KMS-11 (cell line): Measurements from ENCODE around the gene DHRS1.

Experiments
- H2AFZ ChIP-seq: fragments of 200-600 bp; sonication (generic); 2 replicates; pipeline ENCODE4 v1.6.1; 2016; ENCODE audit warnings: antibody characterized with exemption, mixed run types, low read depth
- H3K27ac ChIP-seq: fragments of 200-600 bp; sonication (generic); 2 replicates; pipeline ENCODE4 v1.6.1; 2016; ENCODE audit warnings: mild to moderate bottlenecking, mixed run types
- H3K27me3 ChIP-seq: fragments of 200-600 bp; sonication (generic); 2 replicates; pipeline ENCODE4 v1.6.1; 2017; ENCODE audit warnings: mild to moderate bottlenecking, low read depth, mixed run types, moderate library complexity; ENCODE audit not compliant: insufficient read depth
- H3K36me3 ChIP-seq: fragments of 200-600 bp; sonication (generic); 2 replicates; pipeline ENCODE4 v1.6.1; 2017; ENCODE audit warnings: mild to moderate bottlenecking, mixed run types; ENCODE audit not compliant: insufficient read depth
- H3K4me1 ChIP-seq: fragments of 200-600 bp; sonication (generic); 2 replicates; pipeline ENCODE4 v1.6.1; 2016; ENCODE audit warnings: mild to moderate bottlenecking, low read depth, mixed run types; ENCODE audit not compliant: poor library complexity, severe bottlenecking
- H3K4me2 ChIP-seq: fragments of 200-600 bp; sonication (generic); 2 replicates; pipeline ENCODE4 v1.7.0; 2016; ENCODE audit warnings: mild to moderate bottlenecking, mixed run types
- H3K4me3 ChIP-seq: fragments of 200-600 bp; sonication (generic); IDR thresholded peaks from 2 replicates; pipeline ENCODE4 v1.6.1; 2017; ENCODE audit warnings: low read depth, low read length, mixed read lengths; ENCODE audit not compliant: insufficient read depth
- H3K79me2 ChIP-seq: fragments of 200-600 bp; sonication (generic); 2 replicates; pipeline ENCODE4 v1.6.1; 2016; ENCODE audit warnings: low read depth, mixed run types; ENCODE audit not compliant: insufficient read depth
- H3K9ac ChIP-seq: fragments of 200-600 bp; sonication (generic); 2 replicates; pipeline ENCODE4 v1.6.1; 2016; ENCODE audit warnings: mild to moderate bottlenecking, mixed run types
- H4K20me1 ChIP-seq: fragments of 200-600 bp; sonication (generic); 2 replicates; pipeline ENCODE4 v1.6.1; 2016; ENCODE audit warnings: mild to moderate bottlenecking, mixed run types; ENCODE audit not compliant: insufficient read depth
- TF ChIP-seq, protein P1 (sequence below): fragments of 200-600 bp; sonication (generic); conservative IDR thresholded peaks from 2 replicates; pipeline ENCODE4 v1.6.1; 2017; ENCODE audit warnings: low read depth, mild to moderate bottlenecking, antibody characterized with exemption, low read length, moderate library complexity, mixed read lengths

The DHRS1 gene

DNA sequence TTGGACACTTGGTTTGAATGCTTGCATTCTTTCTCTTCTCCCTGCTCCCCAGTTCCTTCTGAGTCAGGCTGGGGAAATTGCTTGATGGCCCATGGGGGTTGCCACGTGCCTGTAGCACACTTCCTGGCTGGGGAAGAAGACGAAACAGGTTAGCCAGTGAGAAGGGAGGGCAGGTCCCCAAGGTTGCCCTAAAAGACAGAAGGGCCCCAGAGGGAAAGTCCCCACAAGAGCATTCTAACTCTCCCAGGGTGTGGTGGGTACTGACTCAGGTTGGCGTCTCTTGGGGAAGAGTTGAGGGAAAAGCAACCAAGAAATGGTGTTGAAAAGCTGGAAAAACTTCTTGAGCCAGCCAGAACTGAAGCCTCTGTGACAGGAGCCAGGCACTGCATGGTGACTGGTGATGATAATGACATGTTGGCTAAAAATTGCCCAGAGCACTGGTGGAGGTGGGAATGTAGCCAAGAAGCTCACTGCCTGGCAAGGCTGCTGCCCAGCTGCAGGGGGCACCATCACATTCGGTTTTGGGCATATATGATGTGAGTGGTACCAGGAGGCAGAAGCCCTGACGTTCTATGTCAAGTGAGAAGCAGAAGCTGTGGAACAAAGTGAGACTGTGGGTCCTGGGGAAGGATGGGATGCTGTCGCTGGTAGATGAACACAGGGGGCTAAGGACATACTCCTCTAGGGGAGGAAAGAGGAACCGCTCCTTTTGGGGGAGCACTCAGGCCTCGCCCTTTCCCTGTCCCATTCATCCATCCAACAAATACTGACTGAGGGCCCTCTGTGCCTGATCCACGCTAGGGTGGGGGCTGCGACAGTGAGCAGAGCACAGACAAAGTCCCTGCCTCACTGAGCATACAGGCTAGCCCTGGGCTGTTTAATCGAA lies 20.0 kb downstream of the DHRS1 start:
- Histone ChIP-seq H3K79me2 (no peaks in the 10 kb centered on the region), H3K36me3 (no peaks in the 10 kb centered on the region), H2AFZ (no peak overlapping the region), H4K20me1 (no peaks in the 10 kb centered on the region), H3K4me2 (no peak overlapping the region), H3K4me3 (no peak overlapping the region), H3K27ac (no peak overlapping the region), H3K9ac (no peak overlapping the region), H3K4me1 (peaks cover 8% of the 10 kb centered on the region), H3K27me3 (no peaks in the 10 kb centered on the region)
- TF ChIP-seq, protein P1, sequence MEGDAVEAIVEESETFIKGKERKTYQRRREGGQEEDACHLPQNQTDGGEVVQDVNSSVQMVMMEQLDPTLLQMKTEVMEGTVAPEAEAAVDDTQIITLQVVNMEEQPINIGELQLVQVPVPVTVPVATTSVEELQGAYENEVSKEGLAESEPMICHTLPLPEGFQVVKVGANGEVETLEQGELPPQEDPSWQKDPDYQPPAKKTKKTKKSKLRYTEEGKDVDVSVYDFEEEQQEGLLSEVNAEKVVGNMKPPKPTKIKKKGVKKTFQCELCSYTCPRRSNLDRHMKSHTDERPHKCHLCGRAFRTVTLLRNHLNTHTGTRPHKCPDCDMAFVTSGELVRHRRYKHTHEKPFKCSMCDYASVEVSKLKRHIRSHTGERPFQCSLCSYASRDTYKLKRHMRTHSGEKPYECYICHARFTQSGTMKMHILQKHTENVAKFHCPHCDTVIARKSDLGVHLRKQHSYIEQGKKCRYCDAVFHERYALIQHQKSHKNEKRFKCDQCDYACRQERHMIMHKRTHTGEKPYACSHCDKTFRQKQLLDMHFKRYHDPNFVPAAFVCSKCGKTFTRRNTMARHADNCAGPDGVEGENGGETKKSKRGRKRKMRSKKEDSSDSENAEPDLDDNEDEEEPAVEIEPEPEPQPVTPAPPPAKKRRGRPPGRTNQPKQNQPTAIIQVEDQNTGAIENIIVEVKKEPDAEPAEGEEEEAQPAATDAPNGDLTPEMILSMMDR, result no peak

DNA sequence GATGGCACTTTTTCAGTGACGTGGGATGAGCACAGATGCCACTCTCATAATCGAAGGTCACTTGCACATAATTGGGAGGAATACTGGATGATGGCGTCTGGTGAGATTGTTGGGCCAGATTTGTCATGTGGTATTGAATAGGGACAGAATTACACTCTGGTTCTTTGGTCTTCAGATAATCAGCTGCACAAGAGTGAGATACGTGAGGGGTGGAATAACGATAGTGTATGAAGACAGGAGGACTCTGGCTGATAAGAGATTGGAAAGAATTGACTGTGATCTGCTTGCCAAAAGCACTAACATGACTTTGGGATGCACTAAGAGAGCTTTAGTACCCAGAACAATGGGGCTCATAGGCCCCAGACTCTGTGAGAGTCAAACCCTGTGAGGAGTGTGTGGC lies 21.2 kb downstream of the DHRS1 start:
- Histone ChIP-seq H3K4me3 (no peak overlapping the region), H3K9ac (no peak overlapping the region), H3K4me1 (peaks cover 19% of the 10 kb centered on the region), H3K79me2 (no peaks in the 10 kb centered on the region), H3K27ac (no peak overlapping the region), H3K36me3 (no peaks in the 10 kb centered on the region), H2AFZ (no peak overlapping the region), H3K27me3 (no peaks in the 10 kb centered on the region), H3K4me2 (no peak overlapping the region), H4K20me1 (no peaks in the 10 kb centered on the region)
- TF ChIP-seq, protein P1, result no peak

DNA sequence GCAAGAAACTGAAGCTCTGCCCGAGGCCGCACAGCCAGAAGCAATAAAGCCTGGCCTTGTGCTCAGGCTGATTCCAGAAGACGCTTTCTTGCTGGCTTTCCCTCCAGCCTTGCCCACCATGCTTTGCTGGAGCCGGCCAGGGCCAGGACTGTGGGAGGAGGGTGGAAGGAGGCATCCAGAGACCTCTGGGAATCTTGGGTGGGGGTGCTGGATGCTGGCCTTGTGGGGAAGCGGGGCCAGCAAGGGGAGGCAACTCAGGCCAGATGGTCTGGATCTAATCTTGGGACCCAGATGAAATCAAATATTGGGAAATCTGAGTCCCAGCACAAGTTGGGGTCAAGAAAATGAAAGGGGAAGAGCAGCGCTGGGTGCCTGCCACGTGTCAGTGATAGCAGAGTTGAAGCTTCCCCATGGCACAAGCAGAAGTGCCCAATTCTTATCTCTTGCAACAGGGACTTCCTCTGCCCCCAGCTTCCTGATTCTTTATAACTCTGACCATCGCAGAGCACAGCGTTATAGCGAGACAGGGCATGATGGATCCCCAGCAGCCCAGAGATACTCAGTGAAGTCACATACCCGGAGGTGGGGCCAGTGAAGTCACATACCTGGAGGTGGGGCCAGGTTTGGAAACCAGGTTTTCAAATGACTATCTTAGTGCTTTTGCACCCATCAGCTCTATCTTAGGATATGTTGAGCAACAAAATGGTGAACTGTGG lies 21.8 kb downstream of the DHRS1 start:
- H3K4me3 ChIP-seq, result no peak overlapping the region
- H2AFZ ChIP-seq, result no peak overlapping the region
- H3K9ac ChIP-seq, result no peak overlapping the region
- H3K27ac ChIP-seq, result no peak overlapping the region
- H3K4me2 ChIP-seq, result no peak overlapping the region
- TF ChIP-seq, protein P1, result no peak
- no peaks in the 10 kb centered on the region for H3K36me3 ChIP-seq
- no peaks in the 10 kb centered on the region for H4K20me1 ChIP-seq
- H3K79me2 ChIP-seq, result no peaks in the 10 kb centered on the region
- no peaks in the 10 kb centered on the region for H3K27me3 ChIP-seq
- H3K4me1 ChIP-seq, result peaks cover 21% of the 10 kb centered on the region

DNA sequence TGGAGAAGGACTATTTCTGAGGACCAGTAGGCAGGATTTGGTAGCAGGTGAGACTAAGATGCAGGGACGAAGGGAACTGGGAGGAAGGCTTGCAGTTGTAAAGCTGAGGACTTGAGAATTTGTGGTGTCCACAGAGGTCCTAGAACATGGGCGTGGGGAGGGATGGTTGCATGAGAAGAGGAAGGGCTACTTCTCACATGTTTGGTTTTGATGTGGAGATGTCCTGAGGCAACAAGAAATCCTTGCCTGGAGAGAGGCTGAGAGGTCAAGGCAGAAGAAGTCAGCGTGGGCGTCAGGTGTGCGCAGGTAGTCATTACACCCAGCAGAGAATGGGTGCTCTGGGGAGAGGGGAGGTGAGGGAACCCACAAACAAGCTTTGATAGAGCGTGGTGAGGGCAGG lies 22.5 kb downstream of the DHRS1 start:
- Histone ChIP-seq H3K27ac (no peak overlapping the region), H3K27me3 (no peaks in the 10 kb centered on the region), H3K4me2 (no peak overlapping the region), H2AFZ (no peak overlapping the region), H3K36me3 (no peaks in the 10 kb centered on the region), H3K9ac (no peak overlapping the region), H3K79me2 (no peaks in the 10 kb centered on the region), H4K20me1 (no peaks in the 10 kb centered on the region), H3K4me3 (no peak overlapping the region), H3K4me1 (peaks cover 27% of the 10 kb centered on the region)
- TF ChIP-seq, protein P1, result no peak
